ENCODE data around the gene SLC2A13.
"Not testable (repeated sequence)": the region's sequence is repeated elsewhere in the genome, so short reads cannot be mapped to it uniquely, and the experiment has no call there.

Gene SLC2A13

DNA sequence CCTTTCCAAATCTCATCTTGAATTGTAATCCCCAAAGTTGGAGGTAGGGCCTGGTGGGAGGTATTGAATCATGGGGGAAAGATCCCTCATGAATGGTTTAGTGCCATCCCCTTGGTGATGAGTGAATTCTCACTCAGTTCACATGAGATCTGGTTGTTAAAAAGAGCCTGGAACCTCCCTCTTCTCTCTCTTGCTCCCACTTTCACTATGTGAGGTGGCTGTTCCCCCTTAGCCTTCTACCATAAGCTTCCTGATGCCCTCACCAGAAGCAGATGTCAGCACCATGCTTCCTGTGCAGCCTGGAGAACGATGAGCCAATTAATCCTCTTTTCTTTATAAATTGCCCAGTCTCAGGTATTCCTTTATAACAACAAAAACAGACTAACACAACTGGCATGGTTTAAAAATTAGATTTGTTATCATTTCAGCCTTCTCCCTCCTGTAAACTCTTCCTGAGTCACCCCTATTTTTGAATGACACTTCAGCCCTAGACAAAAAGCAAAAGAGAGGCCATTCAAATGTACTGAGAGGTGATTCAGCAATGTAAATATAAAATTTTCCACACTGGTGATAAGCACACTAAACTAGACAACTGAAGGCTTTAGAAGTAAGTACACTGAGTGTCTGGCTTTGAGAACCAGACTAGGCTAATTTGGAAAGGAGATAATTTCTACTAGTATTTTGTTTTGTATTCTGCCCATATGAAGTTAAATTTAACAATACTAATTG, 274.1 kb downstream of the SLC2A13 start:
- Histone ChIP-seq H3K27ac (no peak overlapping the region), H3K9me3 (replicated peaks in 1 of 11) (no peaks in the 10 kb centered on the region), H3K4me3 (no peak overlapping the region), H3K4me1 (peaks cover 9 to 13% (median 11%) of the 10 kb centered on the region in 10 experiments; a peak in 19 of 20 replicates), H3K27me3 (no peaks in the 10 kb centered on the region), H3K9ac (no peak overlapping the region), H3K4me2 (peak overlapping the region; percentile 1 to 52 (median 21); a peak in 17 of 22 replicates), H3K36me3 (no peaks in the 10 kb centered on the region), H4K20me1 (no peaks in the 10 kb centered on the region)
- TF ChIP-seq Cebpa-rat (IDR thresholded peaks at IDR 0.05), result no peak

DNA sequence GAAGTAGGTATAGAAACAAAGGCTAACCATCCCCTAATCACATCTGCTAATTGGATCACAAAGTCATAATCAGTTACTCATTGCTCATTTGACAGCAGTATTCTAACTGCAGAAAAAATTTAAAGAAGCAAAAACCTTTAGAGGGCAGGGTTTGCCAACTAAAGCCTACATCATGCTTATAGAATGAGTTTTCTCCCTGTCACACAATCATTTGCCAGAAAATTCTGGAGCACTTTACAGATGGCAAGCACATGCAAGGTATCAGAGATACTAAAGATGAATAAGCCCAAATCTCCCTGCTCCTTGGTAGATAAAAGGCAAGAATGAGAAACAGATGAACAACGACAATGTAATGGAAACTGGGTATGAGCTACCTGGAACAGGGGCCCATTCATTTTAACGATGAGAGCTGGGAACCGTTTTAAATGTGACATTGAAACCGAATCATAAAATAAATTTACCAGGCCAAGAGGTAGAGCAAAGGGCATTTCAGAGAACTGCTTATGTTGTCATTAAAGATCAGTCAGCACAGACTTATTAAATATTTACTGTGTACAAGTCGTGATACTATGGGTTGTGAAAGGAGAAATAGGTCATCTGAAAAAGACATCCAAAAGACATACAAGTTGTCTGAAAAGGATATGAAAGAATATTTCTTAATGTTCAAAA, 274.9 kb downstream of the SLC2A13 start:
- H3K9me3 ChIP-seq (replicated peaks in 1 of 11), result no peaks in the 10 kb centered on the region
- no peak overlapping the region for H3K4me3 ChIP-seq
- TF ChIP-seq Cebpa-rat (IDR thresholded peaks at IDR 0.05), result no peak
- no peaks in the 10 kb centered on the region for H3K27me3 ChIP-seq
- peaks cover 9 to 13% (median 11%) of the 10 kb centered on the region in 10 experiments; a peak in 19 of 20 replicates for H3K4me1 ChIP-seq
- H3K36me3 ChIP-seq, result no peaks in the 10 kb centered on the region
- H3K4me2 ChIP-seq, result 0 out of 22 replicates have a peak overlapping the region, but pooled peaks of 2 of the 11 experiments have one; percentile 14 to 30
- H3K9ac ChIP-seq, result no peak overlapping the region
- H3K27ac ChIP-seq, result no peak overlapping the region
- no peaks in the 10 kb centered on the region for H4K20me1 ChIP-seq

DNA sequence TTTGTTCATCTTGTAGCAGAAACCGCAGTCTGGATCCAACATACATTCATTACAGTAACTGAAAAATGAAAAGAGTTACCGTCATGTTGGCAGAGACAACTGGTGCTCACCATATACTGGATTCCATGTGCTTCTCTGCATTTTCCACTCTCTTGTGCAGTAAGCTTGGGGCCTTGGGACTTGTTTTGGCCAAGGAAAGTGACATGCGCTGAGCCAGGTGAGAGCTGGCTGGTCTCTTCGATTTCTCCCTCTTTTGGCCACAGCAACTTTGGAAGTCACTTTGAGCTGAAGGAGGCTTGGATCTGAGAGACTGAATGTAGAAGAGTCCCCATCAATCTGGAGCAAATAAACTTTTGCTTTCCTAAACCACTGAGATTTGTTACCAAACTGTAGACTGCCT, 275.7 kb downstream of the SLC2A13 start:
- Histone ChIP-seq H4K20me1 (no peaks in the 10 kb centered on the region), H3K4me1 (peaks cover 9 to 13% (median 11%) of the 10 kb centered on the region in 10 experiments; a peak in 19 of 20 replicates), H3K27me3 (no peaks in the 10 kb centered on the region), H3K9me3 (replicated peaks in 1 of 11) (no peaks in the 10 kb centered on the region), H3K4me3 (no peak overlapping the region), H3K9ac (no peak overlapping the region), H3K36me3 (no peaks in the 10 kb centered on the region), H3K27ac (no peak overlapping the region), H3K4me2 (no peak overlapping the region)
- TF ChIP-seq Cebpa-rat (IDR thresholded peaks at IDR 0.05), result no peak

DNA sequence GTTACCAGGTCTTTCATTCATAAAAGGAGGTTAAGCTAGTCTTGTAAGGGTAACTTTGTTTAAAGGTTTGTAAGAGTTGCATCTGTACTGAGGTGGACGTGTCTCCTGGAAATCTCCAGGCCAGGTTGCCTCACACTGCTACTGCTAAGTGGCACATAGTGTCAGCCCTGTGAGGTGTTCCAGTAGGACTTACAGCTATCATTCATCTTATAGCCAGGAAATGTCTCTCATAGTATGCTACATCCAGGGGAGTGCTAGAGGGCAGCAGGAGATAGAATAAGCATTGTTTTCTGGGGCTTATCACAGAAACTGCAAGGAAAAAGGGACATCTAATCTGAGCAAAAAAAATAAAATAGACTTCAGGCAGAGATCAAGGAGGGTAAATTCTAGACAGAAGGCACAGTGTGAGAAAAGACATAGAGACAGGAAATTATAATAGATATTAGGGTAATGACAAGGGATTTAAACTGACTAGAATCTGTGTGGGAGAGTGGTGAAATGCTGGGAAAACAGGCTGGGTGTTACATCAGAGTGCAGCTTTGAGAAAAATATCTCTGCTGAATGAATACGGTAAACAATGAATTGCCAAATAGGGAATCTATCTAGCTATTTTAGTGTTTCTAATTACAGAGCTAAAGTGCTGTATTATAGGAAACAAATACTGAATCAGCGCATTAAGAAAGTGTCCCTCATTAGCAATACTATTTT, 281.2 kb downstream of the SLC2A13 start:
- H4K20me1 ChIP-seq, result no peaks in the 10 kb centered on the region
- H3K27ac ChIP-seq, result no peak overlapping the region
- no peak for TF ChIP-seq Cebpa-rat (IDR thresholded peaks at IDR 0.05)

DNA sequence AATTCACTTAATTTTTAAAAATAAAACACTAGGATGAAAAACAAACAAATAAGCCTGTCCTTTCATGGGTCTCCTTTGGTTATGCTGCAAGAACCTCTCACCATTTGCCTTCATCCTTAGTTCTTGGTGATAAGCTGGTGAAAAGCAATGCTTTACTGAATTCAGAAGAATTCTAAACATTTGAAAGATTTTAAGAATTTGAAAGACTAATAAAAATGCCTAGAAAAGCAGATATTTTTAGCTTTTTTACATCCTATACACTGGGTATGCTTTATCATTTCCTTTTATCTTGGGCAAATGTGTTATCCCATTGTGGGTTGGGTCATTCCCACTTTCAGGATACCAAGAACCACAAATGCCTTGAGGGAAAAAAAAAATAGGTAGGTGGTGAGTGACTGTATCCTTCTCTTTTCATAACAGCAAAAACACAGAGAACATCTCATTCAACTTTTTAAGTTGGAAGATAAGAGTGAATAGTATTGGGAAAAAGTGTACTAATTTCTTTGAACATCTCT, 289.2 kb downstream of the SLC2A13 start:
- H3K27me3 ChIP-seq, result no peaks in the 10 kb centered on the region
- no peak overlapping the region for H3K9ac ChIP-seq
- H3K4me1 ChIP-seq, result no peaks in the 10 kb centered on the region
- no peak overlapping the region for H3K4me2 ChIP-seq
- H3K4me3 ChIP-seq, result no peak overlapping the region
- TF ChIP-seq Cebpa-rat (IDR thresholded peaks at IDR 0.05), result no peak
- no peaks in the 10 kb centered on the region for H4K20me1 ChIP-seq
- no peak overlapping the region for H3K27ac ChIP-seq
- H3K9me3 ChIP-seq (replicated peaks in 1 of 11), result no peaks in the 10 kb centered on the region
- no peaks in the 10 kb centered on the region for H3K36me3 ChIP-seq

More for the DNA sequence above, 281.2 kb downstream of the SLC2A13 start:
- Histone ChIP-seq H3K9ac (no peak overlapping the region), H3K27me3 (no peaks in the 10 kb centered on the region), H3K9me3 (replicated peaks in 1 of 11) (no peaks in the 10 kb centered on the region), H3K36me3 (no peaks in the 10 kb centered on the region), H3K4me2 (no peak overlapping the region), H3K4me1 (no peaks in the 10 kb centered on the region), H3K4me3 (no peak overlapping the region)

DNA sequence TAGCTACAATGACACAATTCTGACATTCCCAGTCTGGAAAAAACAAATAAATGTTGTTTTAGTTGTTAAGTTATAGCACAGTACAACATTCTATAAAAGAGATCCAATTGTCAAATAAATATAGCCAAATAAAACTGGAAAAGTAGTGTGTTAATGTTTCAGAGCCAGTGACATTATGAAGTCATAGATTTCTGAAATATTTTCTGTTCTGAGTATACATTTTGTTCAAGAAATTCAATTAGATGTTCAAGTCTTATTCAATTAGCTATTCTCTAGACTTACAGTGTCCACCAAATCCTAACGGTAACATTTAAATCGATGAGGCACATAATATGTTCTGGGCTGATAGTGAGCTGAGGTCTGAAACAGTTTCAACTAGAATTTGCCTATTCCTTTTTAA, 290.1 kb downstream of the SLC2A13 start:
- H4K20me1 ChIP-seq, result no peaks in the 10 kb centered on the region
- no peaks in the 10 kb centered on the region for H3K27me3 ChIP-seq
- H3K4me2 ChIP-seq, result no peak overlapping the region
- H3K27ac ChIP-seq, result no peak overlapping the region
- no peaks in the 10 kb centered on the region for H3K9me3 ChIP-seq (replicated peaks in 1 of 11)
- no peak for TF ChIP-seq Cebpa-rat (IDR thresholded peaks at IDR 0.05)
- H3K4me3 ChIP-seq, result no peak overlapping the region
- no peaks in the 10 kb centered on the region for H3K36me3 ChIP-seq
- no peaks in the 10 kb centered on the region for H3K4me1 ChIP-seq
- H3K9ac ChIP-seq, result no peak overlapping the region

DNA sequence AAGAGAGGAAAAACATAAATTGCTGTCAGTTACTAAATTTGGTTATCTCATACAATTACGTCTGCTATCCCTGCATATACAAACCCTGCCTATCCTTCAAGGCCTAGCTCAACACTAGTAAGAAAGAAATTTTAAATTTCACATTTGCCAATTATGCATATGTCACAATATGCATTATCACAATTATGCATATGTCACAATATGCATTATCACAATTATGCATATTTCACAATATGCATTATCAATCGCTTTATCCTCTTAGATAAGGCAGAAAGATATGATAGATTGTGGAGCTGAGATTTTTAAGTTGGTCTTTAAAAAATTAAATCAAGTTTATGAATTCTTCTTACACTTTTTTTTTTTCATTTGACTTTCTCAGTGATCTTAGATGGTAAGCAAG, 291.3 kb downstream of the SLC2A13 start:
- H3K4me1 ChIP-seq, result no peaks in the 10 kb centered on the region
- H3K27me3 ChIP-seq, result no peaks in the 10 kb centered on the region
- no peaks in the 10 kb centered on the region for H3K36me3 ChIP-seq
- no peak overlapping the region for H3K4me2 ChIP-seq
- no peak overlapping the region for H3K4me3 ChIP-seq
- H4K20me1 ChIP-seq, result no peaks in the 10 kb centered on the region
- no peak overlapping the region for H3K27ac ChIP-seq
- H3K9me3 ChIP-seq (replicated peaks in 1 of 11), result no peaks in the 10 kb centered on the region
- no peak for TF ChIP-seq Cebpa-rat (IDR thresholded peaks at IDR 0.05)
- no peak overlapping the region for H3K9ac ChIP-seq

DNA sequence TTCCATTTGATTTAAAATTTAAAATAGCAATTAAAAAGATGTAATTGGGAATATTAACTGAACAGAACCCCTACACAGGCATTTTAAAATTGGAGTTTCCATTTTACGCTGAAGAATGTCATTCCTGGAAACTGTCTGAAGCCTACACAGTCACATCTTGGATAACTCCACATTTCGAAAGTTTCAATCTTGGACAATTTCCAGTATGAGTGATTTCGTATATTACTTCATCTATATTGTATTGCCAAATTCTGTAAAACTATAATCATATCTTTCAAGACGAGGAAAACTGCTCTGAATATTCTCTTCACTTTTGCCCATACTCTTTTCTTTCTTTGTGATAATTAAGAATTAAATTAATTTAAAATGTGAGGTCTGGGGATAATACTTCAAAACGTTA, 292.1 kb downstream of the SLC2A13 start:
- Histone ChIP-seq H3K9ac (no peak overlapping the region), H3K4me3 (no peak overlapping the region), H3K4me1 (no peaks in the 10 kb centered on the region), H3K27me3 (no peaks in the 10 kb centered on the region), H3K36me3 (no peaks in the 10 kb centered on the region), H3K27ac (no peak overlapping the region), H4K20me1 (no peaks in the 10 kb centered on the region), H3K4me2 (no peak overlapping the region), H3K9me3 (replicated peaks in 1 of 11) (no peaks in the 10 kb centered on the region)
- TF ChIP-seq Cebpa-rat (IDR thresholded peaks at IDR 0.05), result no peak

DNA sequence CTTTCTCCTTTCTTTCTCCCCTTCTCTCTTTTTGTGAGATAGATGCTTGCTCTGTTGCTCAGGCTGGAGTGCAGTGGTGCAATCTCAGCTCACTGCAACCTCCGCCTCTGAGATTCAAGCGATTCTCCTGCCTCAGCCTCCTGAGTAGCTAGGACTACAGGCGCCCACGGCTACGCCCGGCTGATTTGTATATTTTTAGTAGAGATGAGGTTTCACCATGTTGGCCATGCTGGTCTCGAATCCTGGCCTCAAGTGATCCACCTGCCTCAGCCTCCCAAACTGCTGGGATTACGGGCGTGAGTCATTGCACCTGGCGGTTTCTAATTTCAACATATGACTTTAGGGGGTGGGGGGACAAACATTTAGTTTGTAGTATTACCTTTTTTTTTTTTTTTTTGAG, 293.4 kb downstream of the SLC2A13 start:
- not testable (repeated sequence) for H3K36me3 ChIP-seq; H3K27ac ChIP-seq; H3K4me2 ChIP-seq; H3K9ac ChIP-seq; H4K20me1 ChIP-seq; H3K4me3 ChIP-seq; H3K4me1 ChIP-seq; H3K27me3 ChIP-seq; H3K9me3 ChIP-seq (replicated peaks in 1 of 11)
